ENCODE data around the gene SALL4.

The SALL4 gene

DNA sequence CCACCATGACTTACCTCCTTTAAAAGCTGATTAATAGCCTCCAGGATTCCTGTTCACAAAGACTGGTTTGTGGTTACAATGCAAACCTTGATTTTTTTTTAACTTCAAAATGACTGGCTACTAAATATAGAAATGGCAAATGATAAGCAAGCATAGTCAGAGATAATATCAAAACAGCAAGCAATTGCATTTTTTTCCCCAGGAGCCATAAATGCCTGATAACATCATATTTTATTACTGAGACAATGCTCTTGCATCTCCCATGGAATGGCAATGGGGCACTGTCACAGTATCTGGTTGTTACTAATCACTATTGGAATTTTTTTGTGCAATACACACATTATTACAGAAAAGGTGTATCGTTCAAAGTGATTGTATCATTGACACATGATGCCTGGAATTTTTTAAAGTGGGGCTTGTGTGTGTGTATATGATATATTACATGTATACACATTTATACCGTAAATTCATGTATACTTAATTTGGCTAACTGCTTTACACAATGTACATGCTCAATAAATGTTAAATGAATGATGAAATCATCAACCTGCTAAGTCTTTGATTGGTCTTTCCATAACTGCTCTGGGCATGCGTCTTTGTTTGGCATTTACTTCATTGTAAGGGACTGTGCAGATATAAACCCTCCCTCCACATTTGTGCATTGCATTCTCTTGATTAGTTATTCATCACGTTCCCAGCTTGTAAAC lies 980 bp upstream of the SALL4 start:
- Histone ChIP-seq H3K4me1 (ENCODE audit: control insufficient read depth in 1 of 2, insufficient read depth in 2 of 2, low read length in 2 of 2) (peaks cover 12 to 24% of the 10 kb centered on the region in 2 donors), H3K27me3 (ENCODE audit: control insufficient read depth in 1 of 2, insufficient read depth in 2 of 2, low read length in 2 of 2) (peaks cover 12 to 25% of the 10 kb centered on the region in 2 donors), H3K36me3 (ENCODE audit: control insufficient read depth in 1 of 2, insufficient read depth in 2 of 2, low read length in 2 of 2) (no peaks in the 10 kb centered on the region), H3K4me3 (ENCODE audit: low read depth in 1 of 2, low read length in 2 of 2) (no peak overlapping the region), H3K9ac (ENCODE audit: low read depth in 1 of 2, low read length in 2 of 2) (no peak overlapping the region), H3K9me3 (ENCODE audit: control insufficient read depth in 1 of 2, low read length in 2 of 2) (no peaks in the 10 kb centered on the region), H3K27ac (ENCODE audit: low read depth, low read length) (no peak overlapping the region)

DNA sequence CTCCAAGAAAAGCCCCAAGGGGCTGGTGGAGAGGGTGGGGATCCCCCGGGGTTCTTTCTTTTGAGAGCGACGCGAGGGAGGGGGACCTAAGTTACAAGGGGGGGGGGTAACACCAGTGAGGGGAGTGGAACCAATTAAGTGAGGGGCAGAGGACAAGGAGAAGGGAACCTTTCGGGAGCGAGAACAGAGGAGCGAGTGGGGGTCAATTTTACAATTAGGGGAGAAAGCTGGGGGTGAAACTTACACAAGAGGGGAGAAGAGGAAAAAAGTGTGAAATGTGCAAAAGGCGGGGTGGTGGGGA lies 548 bp downstream of the SALL4 start:
- H3K9me3 ChIP-seq (ENCODE audit: control insufficient read depth in 1 of 2, low read length in 2 of 2): no peaks in the 10 kb centered on the region
- no peak overlapping the region for H3K27ac ChIP-seq (ENCODE audit: low read depth, low read length)
- no peak overlapping the region for H3K9ac ChIP-seq (ENCODE audit: low read depth in 1 of 2, low read length in 2 of 2)
- peaks cover 12 to 28% of the 10 kb centered on the region in 2 donors for H3K27me3 ChIP-seq (ENCODE audit: control insufficient read depth in 1 of 2, insufficient read depth in 2 of 2, low read length in 2 of 2)
- no peaks in the 10 kb centered on the region for H3K36me3 ChIP-seq (ENCODE audit: control insufficient read depth in 1 of 2, insufficient read depth in 2 of 2, low read length in 2 of 2)
- peaks cover 12 to 24% of the 10 kb centered on the region in 2 donors for H3K4me1 ChIP-seq (ENCODE audit: control insufficient read depth in 1 of 2, insufficient read depth in 2 of 2, low read length in 2 of 2)
- H3K4me3 ChIP-seq (ENCODE audit: low read depth in 1 of 2, low read length in 2 of 2): peak overlapping the region; percentile 57 to 61

DNA sequence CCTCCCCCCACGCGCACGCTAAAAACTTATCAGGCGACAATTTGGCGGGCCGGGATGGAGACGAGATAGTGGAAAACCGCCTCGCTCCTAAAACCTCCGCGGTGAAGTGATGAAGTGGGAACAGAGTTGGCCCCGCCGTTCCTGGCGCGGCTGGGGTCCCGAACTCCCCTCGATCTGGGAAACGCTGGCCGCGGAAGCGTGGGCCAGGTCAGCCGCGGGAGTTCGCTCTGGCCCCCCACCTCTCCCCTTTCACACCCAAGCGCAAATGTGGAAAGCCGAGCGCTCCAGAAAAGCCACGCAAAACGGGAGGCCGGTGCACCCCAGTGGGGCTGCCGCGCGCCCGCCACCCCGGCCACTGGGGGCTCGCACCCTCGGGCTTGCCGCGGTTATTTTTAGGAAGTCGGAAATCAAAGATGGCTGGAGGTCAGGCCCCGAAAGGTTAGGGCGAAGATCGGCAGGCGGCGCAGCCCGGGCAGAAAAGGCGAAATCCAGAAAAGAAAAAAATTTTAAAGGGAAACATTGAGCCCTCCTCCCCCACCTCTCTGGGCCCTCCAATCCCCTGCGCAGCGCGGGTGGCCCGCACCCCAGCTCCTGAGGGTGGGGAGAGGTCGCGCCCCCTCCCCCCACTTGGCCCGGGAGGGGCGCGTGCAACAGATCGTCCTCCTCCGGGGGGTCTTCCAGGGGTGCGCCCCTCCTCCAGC lies 1.0 kb downstream of the SALL4 start:
- no peak overlapping the region for H3K9ac ChIP-seq (ENCODE audit: low read depth in 1 of 2, low read length in 2 of 2)
- H3K27ac ChIP-seq (ENCODE audit: low read depth, low read length): no peak overlapping the region
- peak overlapping the region; percentile 57 to 61 for H3K4me3 ChIP-seq (ENCODE audit: low read depth in 1 of 2, low read length in 2 of 2)

GRCh38 chr20:51800872-51801121 lies 1.5 kb downstream of the SALL4 start:
- no peaks in the 10 kb centered on the region for H3K9me3 ChIP-seq (ENCODE audit: control insufficient read depth in 1 of 2, low read length in 2 of 2)
- H3K9ac ChIP-seq (ENCODE audit: low read depth in 1 of 2, low read length in 2 of 2): no peak overlapping the region
- peaks cover 12 to 24% of the 10 kb centered on the region in 2 donors for H3K4me1 ChIP-seq (ENCODE audit: control insufficient read depth in 1 of 2, insufficient read depth in 2 of 2, low read length in 2 of 2)
- no peaks in the 10 kb centered on the region for H3K36me3 ChIP-seq (ENCODE audit: control insufficient read depth in 1 of 2, insufficient read depth in 2 of 2, low read length in 2 of 2)
- H3K4me3 ChIP-seq (ENCODE audit: low read depth in 1 of 2, low read length in 2 of 2): peak overlapping the region; percentile 57 to 61
- H3K27me3 ChIP-seq (ENCODE audit: control insufficient read depth in 1 of 2, insufficient read depth in 2 of 2, low read length in 2 of 2): peaks cover 12 to 28% of the 10 kb centered on the region in 2 donors
- no peak overlapping the region for H3K27ac ChIP-seq (ENCODE audit: low read depth, low read length)

More for the DNA sequence above, 1.0 kb downstream of the SALL4 start:
- Histone ChIP-seq H3K9me3 (ENCODE audit: control insufficient read depth in 1 of 2, low read length in 2 of 2) (no peaks in the 10 kb centered on the region), H3K4me1 (ENCODE audit: control insufficient read depth in 1 of 2, insufficient read depth in 2 of 2, low read length in 2 of 2) (peaks cover 12 to 24% of the 10 kb centered on the region in 2 donors), H3K27me3 (ENCODE audit: control insufficient read depth in 1 of 2, insufficient read depth in 2 of 2, low read length in 2 of 2) (peaks cover 12 to 28% of the 10 kb centered on the region in 2 donors), H3K36me3 (ENCODE audit: control insufficient read depth in 1 of 2, insufficient read depth in 2 of 2, low read length in 2 of 2) (no peaks in the 10 kb centered on the region)

- Histone ChIP-seq H3K4me1 (ENCODE audit: control insufficient read depth in 1 of 2, insufficient read depth in 2 of 2, low read length in 2 of 2) (peaks cover 12 to 24% of the 10 kb centered on the region in 2 donors), H3K9me3 (ENCODE audit: control insufficient read depth in 1 of 2, low read length in 2 of 2) (no peaks in the 10 kb centered on the region), H3K4me3 (ENCODE audit: low read depth in 1 of 2, low read length in 2 of 2) (peak overlapping the region; percentile 57 to 61), H3K36me3 (ENCODE audit: control insufficient read depth in 1 of 2, insufficient read depth in 2 of 2, low read length in 2 of 2) (no peaks in the 10 kb centered on the region), H3K9ac (ENCODE audit: low read depth in 1 of 2, low read length in 2 of 2) (no peak overlapping the region), H3K27me3 (ENCODE audit: control insufficient read depth in 1 of 2, insufficient read depth in 2 of 2, low read length in 2 of 2) (peaks cover 12 to 28% of the 10 kb centered on the region in 2 donors), H3K27ac (ENCODE audit: low read depth, low read length) (no peak overlapping the region)
These were observed 2.1 kb downstream of the SALL4 start for GRCh38 chr20:51800060-51800871.

DNA sequence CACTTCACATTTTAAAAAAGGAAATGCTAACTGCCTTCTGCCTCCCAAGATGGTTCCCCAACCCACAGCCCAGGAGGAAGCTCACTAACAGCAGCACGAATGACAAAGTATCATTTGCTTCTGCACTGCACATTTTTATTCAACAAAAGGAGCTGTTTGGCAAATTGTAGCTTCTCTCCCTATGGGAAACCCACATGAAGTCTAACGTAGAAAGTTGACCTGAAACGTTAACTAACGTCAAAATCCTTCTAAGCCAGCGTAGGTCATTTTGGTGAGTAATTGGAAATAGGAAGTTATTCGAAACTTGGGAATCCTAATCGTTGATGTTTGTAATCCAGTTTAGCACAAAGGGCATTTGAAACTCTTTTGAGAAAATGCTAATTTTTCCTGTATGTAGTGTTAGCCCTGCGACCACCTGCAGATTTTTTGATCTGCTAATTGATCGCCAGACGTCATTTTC lies 2.9 kb downstream of the SALL4 start:
- Histone ChIP-seq H3K4me1 (ENCODE audit: control insufficient read depth in 1 of 2, insufficient read depth in 2 of 2, low read length in 2 of 2) (peaks cover 12 to 24% of the 10 kb centered on the region in 2 donors), H3K9me3 (ENCODE audit: control insufficient read depth in 1 of 2, low read length in 2 of 2) (no peaks in the 10 kb centered on the region), H3K9ac (ENCODE audit: low read depth in 1 of 2, low read length in 2 of 2) (no peak overlapping the region), H3K27me3 (ENCODE audit: control insufficient read depth in 1 of 2, insufficient read depth in 2 of 2, low read length in 2 of 2) (peaks cover 12 to 28% of the 10 kb centered on the region in 2 donors), H3K27ac (ENCODE audit: low read depth, low read length) (no peak overlapping the region), H3K4me3 (ENCODE audit: low read depth in 1 of 2, low read length in 2 of 2) (no peak overlapping the region), H3K36me3 (ENCODE audit: control insufficient read depth in 1 of 2, insufficient read depth in 2 of 2, low read length in 2 of 2) (no peaks in the 10 kb centered on the region)

DNA sequence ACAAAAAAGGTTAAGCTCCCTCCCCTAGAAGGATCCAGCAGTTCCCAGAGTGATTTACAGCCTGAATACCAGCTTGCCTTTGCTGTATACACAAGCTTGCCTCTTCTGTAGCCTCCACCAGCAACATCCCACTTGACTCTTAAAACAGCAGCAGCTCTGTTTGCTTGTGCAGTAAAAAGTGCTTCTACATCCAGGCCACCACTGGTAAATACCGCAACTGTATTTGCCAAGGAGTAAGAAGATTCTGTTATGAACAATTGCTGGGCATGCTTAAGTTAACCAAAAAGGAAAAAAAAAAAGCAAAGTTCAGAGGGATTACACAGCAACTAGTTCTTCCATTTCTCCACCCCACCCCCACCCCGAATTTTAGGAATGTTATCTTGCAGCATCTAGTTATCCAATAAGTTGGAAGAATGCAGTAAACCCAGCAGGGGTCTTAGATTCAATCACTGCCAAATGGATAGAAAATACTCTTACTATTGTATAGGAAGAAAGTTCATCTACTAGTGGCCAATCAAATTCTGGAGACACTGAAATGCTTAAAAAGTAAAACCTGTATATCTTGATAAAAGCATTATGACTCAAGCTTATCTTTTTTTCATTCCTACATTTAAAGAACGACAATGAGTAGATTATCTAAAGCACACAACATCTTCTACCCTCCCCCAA lies 4.8 kb downstream of the SALL4 start:
- no peak overlapping the region for H3K27ac ChIP-seq (ENCODE audit: low read depth, low read length)
- H3K9me3 ChIP-seq (ENCODE audit: control insufficient read depth in 1 of 2, low read length in 2 of 2): no peaks in the 10 kb centered on the region
- H3K4me3 ChIP-seq (ENCODE audit: low read depth in 1 of 2, low read length in 2 of 2): no peak overlapping the region
- no peak overlapping the region for H3K9ac ChIP-seq (ENCODE audit: low read depth in 1 of 2, low read length in 2 of 2)
- H3K4me1 ChIP-seq (ENCODE audit: control insufficient read depth in 1 of 2, insufficient read depth in 2 of 2, low read length in 2 of 2): peaks cover 12 to 24% of the 10 kb centered on the region in 2 donors
- no peaks in the 10 kb centered on the region for H3K36me3 ChIP-seq (ENCODE audit: control insufficient read depth in 1 of 2, insufficient read depth in 2 of 2, low read length in 2 of 2)
- H3K27me3 ChIP-seq (ENCODE audit: control insufficient read depth in 1 of 2, insufficient read depth in 2 of 2, low read length in 2 of 2): peaks cover 12 to 20% of the 10 kb centered on the region in 2 donors

DNA sequence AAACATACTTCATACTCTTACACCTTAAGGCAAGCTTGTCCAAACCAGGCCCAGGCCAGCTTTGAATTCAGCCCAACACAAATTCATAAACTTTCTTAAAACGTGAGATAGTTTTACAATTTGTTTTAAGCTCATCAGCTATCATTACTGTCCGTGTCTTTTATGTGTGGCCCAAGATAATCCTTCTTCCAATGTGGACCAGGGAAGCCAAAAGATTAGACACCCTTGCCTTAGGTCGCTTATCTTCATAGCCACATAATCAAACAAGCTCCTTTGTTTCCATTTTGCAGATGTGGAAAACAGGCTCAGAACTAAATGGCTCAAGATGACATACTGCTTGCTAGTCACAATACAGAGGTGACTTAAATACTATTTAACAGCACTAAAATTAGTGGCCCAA lies 6.0 kb downstream of the SALL4 start:
- peaks cover 8 to 19% of the 10 kb centered on the region in 2 donors for H3K27me3 ChIP-seq (ENCODE audit: control insufficient read depth in 1 of 2, insufficient read depth in 2 of 2, low read length in 2 of 2)
- no peak overlapping the region for H3K4me3 ChIP-seq (ENCODE audit: low read depth in 1 of 2, low read length in 2 of 2)
- H3K36me3 ChIP-seq (ENCODE audit: control insufficient read depth in 1 of 2, insufficient read depth in 2 of 2, low read length in 2 of 2): no peaks in the 10 kb centered on the region
- no peaks in the 10 kb centered on the region for H3K9me3 ChIP-seq (ENCODE audit: control insufficient read depth in 1 of 2, low read length in 2 of 2)
- no peak overlapping the region for H3K9ac ChIP-seq (ENCODE audit: low read depth in 1 of 2, low read length in 2 of 2)
- H3K27ac ChIP-seq (ENCODE audit: low read depth, low read length): no peak overlapping the region
- peaks cover 8 to 14% of the 10 kb centered on the region in 2 donors for H3K4me1 ChIP-seq (ENCODE audit: control insufficient read depth in 1 of 2, insufficient read depth in 2 of 2, low read length in 2 of 2)

GRCh38 chr20:51792960-51793359 lies 9.4 kb downstream of the SALL4 start:
- H3K27ac ChIP-seq (ENCODE audit: low read depth, low read length): no peak overlapping the region
- no peaks in the 10 kb centered on the region for H3K9me3 ChIP-seq (ENCODE audit: control insufficient read depth in 1 of 2, low read length in 2 of 2)
- H3K36me3 ChIP-seq (ENCODE audit: control insufficient read depth in 1 of 2, insufficient read depth in 2 of 2, low read length in 2 of 2): no peaks in the 10 kb centered on the region
- H3K4me1 ChIP-seq (ENCODE audit: control insufficient read depth in 1 of 2, insufficient read depth in 2 of 2, low read length in 2 of 2): no peaks in the 10 kb centered on the region
- H3K9ac ChIP-seq (ENCODE audit: low read depth in 1 of 2, low read length in 2 of 2): no peak overlapping the region
- H3K4me3 ChIP-seq (ENCODE audit: low read depth in 1 of 2, low read length in 2 of 2): no peak overlapping the region
- H3K27me3 ChIP-seq (ENCODE audit: control insufficient read depth in 1 of 2, insufficient read depth in 2 of 2, low read length in 2 of 2): peaks cover 0 to 3% of the 10 kb centered on the region in 2 donors

GRCh38 chr20:51791626-51792025 lies 10.7 kb downstream of the SALL4 start:
- Histone ChIP-seq H3K9ac (ENCODE audit: low read depth in 1 of 2, low read length in 2 of 2) (no peak overlapping the region), H3K27me3 (ENCODE audit: control insufficient read depth in 1 of 2, insufficient read depth in 2 of 2, low read length in 2 of 2) (no peaks in the 10 kb centered on the region), H3K36me3 (ENCODE audit: control insufficient read depth in 1 of 2, insufficient read depth in 2 of 2, low read length in 2 of 2) (no peaks in the 10 kb centered on the region), H3K4me3 (ENCODE audit: low read depth in 1 of 2, low read length in 2 of 2) (no peak overlapping the region), H3K27ac (ENCODE audit: low read depth, low read length) (no peak overlapping the region), H3K4me1 (ENCODE audit: control insufficient read depth in 1 of 2, insufficient read depth in 2 of 2, low read length in 2 of 2) (no peaks in the 10 kb centered on the region), H3K9me3 (ENCODE audit: control insufficient read depth in 1 of 2, low read length in 2 of 2) (no peaks in the 10 kb centered on the region)

Measured in duodenal mucosa (tissue), 2 donors.